GM12873 (cell line): ENCODE results near the gene KHDC4.

Experiments used
- CTCF ChIP-seq: IDR thresholded peaks from 2 replicates; pipeline ENCODE4 v1.5.1; 2012; ENCODE audit warnings: low read depth, mild to moderate bottlenecking, moderate library complexity, low read length, control low read depth; ENCODE audit not compliant: insufficient read depth; ENCODE audit errors: missing control alignments

KHDC4 gene

GRCh38 chr1:155892796-155893195 is 41.4 kb downstream of the KHDC4 start:
- no peak for TF ChIP-seq CTCF

- no peak for TF ChIP-seq CTCF
Observed at GRCh38 chr1:155890251-155890650, 44.0 kb downstream of the KHDC4 start.

- no peak for TF ChIP-seq CTCF
Observed at GRCh38 chr1:155889566-155889965, 44.6 kb downstream of the KHDC4 start.

GRCh38 chr1:155888481-155888880 is 45.7 kb downstream of the KHDC4 start:
- TF ChIP-seq CTCF = no peak

DNA sequence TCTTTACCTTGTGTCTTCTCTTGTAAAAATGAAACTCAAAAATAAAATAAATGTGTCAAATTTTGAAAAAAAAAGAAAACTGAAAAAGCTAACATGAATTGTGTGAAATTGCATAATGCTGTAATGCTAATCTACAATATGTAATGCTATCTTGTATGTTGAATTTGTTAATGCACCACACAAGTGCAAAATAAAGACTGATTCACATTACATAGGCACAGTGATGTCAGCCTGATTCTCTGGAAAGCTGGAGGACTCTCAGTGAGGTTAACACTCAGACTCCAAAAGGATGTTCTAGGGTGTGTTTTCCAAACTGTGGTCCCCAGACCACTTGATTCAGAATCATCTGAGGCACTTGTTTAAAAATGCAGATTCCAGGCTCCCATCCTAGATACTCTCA is 49.2 kb downstream of the KHDC4 start:
- TF ChIP-seq CTCF = no peak

DNA sequence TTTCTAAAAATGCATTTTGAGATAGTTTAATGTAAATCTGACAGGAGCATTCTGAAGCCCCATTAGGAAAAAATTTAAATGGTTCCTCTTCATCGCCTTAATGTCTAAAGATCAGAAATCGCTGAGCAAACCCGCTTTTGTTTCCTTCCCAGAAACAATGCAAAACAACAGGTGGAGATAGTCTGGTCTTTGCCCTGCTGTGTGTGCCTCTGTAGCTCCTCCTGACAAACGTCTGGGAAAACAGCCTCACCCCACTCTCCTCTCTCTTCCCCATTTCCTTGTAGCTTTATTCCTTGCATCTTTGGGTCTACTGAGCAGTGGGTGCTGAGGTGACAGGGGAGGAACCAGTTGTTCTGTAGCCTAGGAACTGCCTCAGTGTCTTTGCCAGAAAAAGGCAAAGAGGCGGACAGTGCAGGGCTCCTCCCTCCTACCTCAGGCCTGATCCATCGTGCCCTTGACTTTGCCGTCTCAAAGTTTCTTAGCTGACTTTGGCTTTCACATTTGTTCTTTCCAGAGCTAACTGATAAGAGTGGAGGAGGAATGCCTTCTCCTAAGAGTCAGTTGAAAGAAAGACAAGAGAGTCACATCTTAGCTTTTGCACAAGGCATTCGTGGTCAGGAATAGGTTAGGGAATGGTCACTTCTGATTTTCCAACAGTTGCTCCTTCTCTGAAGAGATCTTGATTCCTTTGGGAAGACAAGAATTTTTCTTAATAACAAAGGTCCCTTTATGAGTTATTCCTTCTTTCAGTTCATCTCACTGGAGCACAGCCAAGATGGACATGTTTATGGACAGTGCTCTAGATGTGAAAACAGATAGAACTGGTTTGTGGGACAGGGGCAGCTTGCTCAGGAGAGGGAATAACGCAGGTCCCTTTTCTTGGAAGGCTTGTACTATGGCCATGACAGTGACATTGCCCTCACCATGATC is 49.9 kb downstream of the KHDC4 start:
- no peak for TF ChIP-seq CTCF

GRCh38 chr1:155882766-155883165 is 51.4 kb downstream of the KHDC4 start:
- no peak for TF ChIP-seq CTCF
